ENCODE data around the gene PIP4K2A. TPM values are rescaled to one million over a fixed set of nuclear protein-coding genes. Genes with fewer than 3 reads are reported as not detected.

The PIP4K2A gene
- total RNA-seq, 1 donor from 2014 or later = 110 TPM

- no peak for TF ChIP-seq CTCF (IDR thresholded peaks at IDR 0.05; ENCODE audit: unreplicated experiment)
- no peaks in the 10 kb centered on the region for H3K27me3 Mint-ChIP-seq (ENCODE audit: unreplicated experiment)
- H3K9me3 Mint-ChIP-seq (ENCODE audit: unreplicated experiment) = no peaks in the 10 kb centered on the region
- DNase-seq (ENCODE audit: low spot score) = no peak
- H3K36me3 Mint-ChIP-seq (ENCODE audit: low read depth, unreplicated experiment) = peaks cover 3% of the 10 kb centered on the region
- H3K4me3 Mint-ChIP-seq (ENCODE audit: unreplicated experiment) = no peak overlapping the region
- H3K4me1 Mint-ChIP-seq (ENCODE audit: unreplicated experiment) = peaks cover 88% of the 10 kb centered on the region
- peak overlapping the region; percentile 98 for H3K27ac Mint-ChIP-seq (ENCODE audit: unreplicated experiment)
Observed at GRCh38 chr10:22623633-22624253, 90.6 kb downstream of the PIP4K2A start.

- no peak for TF ChIP-seq CTCF (IDR thresholded peaks at IDR 0.05; ENCODE audit: unreplicated experiment)
- DNase-seq (ENCODE audit: low spot score) = peak; percentile 32
- Mint-ChIP-seq H3K27me3 (ENCODE audit: unreplicated experiment) (no peaks in the 10 kb centered on the region), H3K4me3 (ENCODE audit: unreplicated experiment) (no peak overlapping the region), H3K9me3 (ENCODE audit: unreplicated experiment) (no peaks in the 10 kb centered on the region), H3K36me3 (ENCODE audit: low read depth, unreplicated experiment) (peaks cover 3% of the 10 kb centered on the region), H3K4me1 (ENCODE audit: unreplicated experiment) (peaks cover 91% of the 10 kb centered on the region), H3K27ac (ENCODE audit: unreplicated experiment) (peak overlapping the region; percentile 98)
Observed at GRCh38 chr10:22622242-22622806, 92.1 kb downstream of the PIP4K2A start.

- no peak for TF ChIP-seq CTCF (IDR thresholded peaks at IDR 0.05; ENCODE audit: unreplicated experiment)
- peak overlapping the region; percentile 26 for H3K4me3 Mint-ChIP-seq (ENCODE audit: unreplicated experiment)
- peaks cover 3% of the 10 kb centered on the region for H3K36me3 Mint-ChIP-seq (ENCODE audit: low read depth, unreplicated experiment)
- no peaks in the 10 kb centered on the region for H3K27me3 Mint-ChIP-seq (ENCODE audit: unreplicated experiment)
- H3K9me3 Mint-ChIP-seq (ENCODE audit: unreplicated experiment) = no peaks in the 10 kb centered on the region
- DNase-seq (ENCODE audit: low spot score) = peak; percentile 47
- H3K4me1 Mint-ChIP-seq (ENCODE audit: unreplicated experiment) = peaks cover 89% of the 10 kb centered on the region
- peak overlapping the region; percentile 98 for H3K27ac Mint-ChIP-seq (ENCODE audit: unreplicated experiment)
Observed at GRCh38 chr10:22621726-22622125, 92.7 kb downstream of the PIP4K2A start.

- Mint-ChIP-seq H3K4me1 (ENCODE audit: unreplicated experiment) (peaks cover 85% of the 10 kb centered on the region), H3K27ac (ENCODE audit: unreplicated experiment) (peak overlapping the region; percentile 98), H3K27me3 (ENCODE audit: unreplicated experiment) (no peaks in the 10 kb centered on the region), H3K9me3 (ENCODE audit: unreplicated experiment) (no peaks in the 10 kb centered on the region), H3K36me3 (ENCODE audit: low read depth, unreplicated experiment) (peaks cover 3% of the 10 kb centered on the region), H3K4me3 (ENCODE audit: unreplicated experiment) (no peak overlapping the region)
- no peak for DNase-seq (ENCODE audit: low spot score)
- TF ChIP-seq CTCF (IDR thresholded peaks at IDR 0.05; ENCODE audit: unreplicated experiment) = no peak
Observed at GRCh38 chr10:22620929-22621328, 93.4 kb downstream of the PIP4K2A start.

GRCh38 chr10:22620140-22620857, 94.1 kb downstream of the PIP4K2A start:
- H3K27ac Mint-ChIP-seq (ENCODE audit: unreplicated experiment) = peak overlapping the region; percentile 98
- no peak overlapping the region for H3K4me3 Mint-ChIP-seq (ENCODE audit: unreplicated experiment)
- no peak for DNase-seq (ENCODE audit: low spot score)
- peaks cover 85% of the 10 kb centered on the region for H3K4me1 Mint-ChIP-seq (ENCODE audit: unreplicated experiment)
- no peaks in the 10 kb centered on the region for H3K27me3 Mint-ChIP-seq (ENCODE audit: unreplicated experiment)
- peaks cover 3% of the 10 kb centered on the region for H3K36me3 Mint-ChIP-seq (ENCODE audit: low read depth, unreplicated experiment)
- H3K9me3 Mint-ChIP-seq (ENCODE audit: unreplicated experiment) = no peaks in the 10 kb centered on the region
- TF ChIP-seq CTCF (IDR thresholded peaks at IDR 0.05; ENCODE audit: unreplicated experiment) = no peak

Measured in endothelial cell (in vitro differentiated cells).